Cortex of kidney (tissue), 1 donor: Measurements from ENCODE around the gene FAM227A.

Source experiments
- DNase-seq: peaks from one replicate; lab custom pipeline; 2025; lab: John Stamatoyannopoulos, UW

FAM227A gene

GRCh38 chr22:38656256-38657044 lies at the start of gene FAM227A, which contains the start of gene CBY1:
Gene FAM227A, minus strand, starts transcription at chr22:38656392. Its CDS starts 6,224 bp downstream, at chr22:38650168.
Gene CBY1, plus strand, starts transcription at chr22:38656638. Its CDS starts 11,417 bp downstream, at chr22:38668055.
- DNase-seq, result peak; percentile 24

- DNase-seq, result no peak
These were observed 49.3 kb upstream of the FAM227A start, which contains the start of gene GTPBP1 for GRCh38 chr22:38705235-38706100. Gene GTPBP1, plus strand, starts transcription at chr22:38705944. Its CDS starts 12 bp downstream, at chr22:38705956.

GRCh38 chr22:38704654-38705234 lies 48.6 kb upstream of the FAM227A start:
- DNase-seq, result no peak

GRCh38 chr22:38700789-38701628 lies 44.8 kb upstream of the FAM227A start, which contains the start of gene JOSD1:
Gene JOSD1, minus strand, starts transcription at chr22:38700943. Its CDS starts 956 bp downstream, at chr22:38699987.
- peak; percentile 60 for DNase-seq

GRCh38 chr22:38700270-38700788 lies 44.1 kb upstream of the FAM227A start:
- DNase-seq, result no peak

- no peak for DNase-seq
These were observed 43.6 kb upstream of the FAM227A start for GRCh38 chr22:38699784-38700183.

GRCh38 chr22:38699143-38699542 lies 43.0 kb upstream of the FAM227A start:
- DNase-seq, result no peak

- DNase-seq, result no peak
These were observed 42.4 kb upstream of the FAM227A start for GRCh38 chr22:38698407-38699094.

GRCh38 chr22:38697425-38698089 lies 41.4 kb upstream of the FAM227A start:
- DNase-seq, result no peak

- no peak for DNase-seq
These were observed 40.6 kb upstream of the FAM227A start for GRCh38 chr22:38696606-38697424.

- DNase-seq, result no peak
These were observed 38.7 kb upstream of the FAM227A start for GRCh38 chr22:38694940-38695339.

GRCh38 chr22:38694049-38694448 lies 37.9 kb upstream of the FAM227A start:
- DNase-seq, result no peak

GRCh38 chr22:38689651-38690050 lies 33.5 kb upstream of the FAM227A start:
- DNase-seq, result no peak

GRCh38 chr22:38685761-38686160 lies 29.6 kb upstream of the FAM227A start:
- no peak for DNase-seq

- DNase-seq, result no peak
These were observed 28.7 kb upstream of the FAM227A start for GRCh38 chr22:38684895-38685294.

GRCh38 chr22:38681582-38682335 lies 25.6 kb upstream of the FAM227A start, which contains the start of gene TOMM22:
Gene TOMM22, plus strand, starts transcription at chr22:38681957. Its CDS starts 22 bp downstream, at chr22:38681979.
- DNase-seq, result peak; percentile 81

- DNase-seq, result no peak
These were observed 19.6 kb upstream of the FAM227A start for GRCh38 chr22:38675833-38676232.

- no peak for DNase-seq
These were observed 18.7 kb upstream of the FAM227A start for GRCh38 chr22:38674888-38675287.
